Psoas muscle (tissue), 8 donors: Measurements from ENCODE around the gene TMEM108. TPM values are rescaled to one million over a fixed set of nuclear protein-coding genes. Genes with fewer than 3 reads are reported as not detected.

ENCODE experiments used
- ATAC-seq, 4 donors: fragments of 200-7000 bp; cut with Tn5 transposase; one replicate each; pipeline ENCODE4 v1.9.1; 2020; ENCODE audit warnings: moderate library complexity in 3 of 4, mild to moderate bottlenecking in 2 of 4
- DNase-seq, 2 donors: peaks; one replicate each; pipeline ENCODE4 v3.0.0-alpha.2; 2020
- H3K27ac ChIP-seq: fragments of 200-600 bp; one replicate; pipeline ENCODE4 v1.8.0; 2022
- H3K27me3 ChIP-seq, 3 donors: fragments of 200-600 bp in 1 of 3; one replicate each; pipeline versions ENCODE4 v1.6.1 to v1.8.0; 2013 to 2022; ENCODE audit warnings: low read length in 2 of 3, mild to moderate bottlenecking in 2 of 3, moderate library complexity in 1 of 3; ENCODE audit not compliant: insufficient read depth in 3 of 3
- H3K36me3 ChIP-seq, 2 donors: fragments of 200-600 bp in 1 of 2; one replicate each; pipeline versions ENCODE4 v1.6.1 to v1.8.0; 2013 to 2022; ENCODE audit warnings: low read depth in 1 of 2, mild to moderate bottlenecking in 1 of 2, moderate library complexity in 1 of 2; ENCODE audit not compliant: insufficient read depth in 1 of 2
- H3K4me1 ChIP-seq: fragments of 200-600 bp; one replicate; pipeline ENCODE4 v1.8.0; 2022
- H3K4me3 ChIP-seq: fragments of 200-600 bp; one replicate; pipeline ENCODE4 v1.8.0; 2022; ENCODE audit warnings: mild to moderate bottlenecking
- H3K9me3 ChIP-seq: fragments of 200-600 bp; one replicate; pipeline ENCODE4 v1.8.0; 2022
- WGBS, 3 donors: extraction: QIAGEN DNeasy Blood & Tissue Kit; methylation state at CpG; one replicate each; pipeline versions ENCODE4 v1.1.6 to v1.1.7; 2013; 5-methylcytosine and 5-hydroxymethylcytosine counted together
- intact Hi-C, 2 donors: fragments of 100-400 bp; cut with DNase I; formaldehyde crosslinking; loops; one replicate each; pipeline versions ENCODE4 v1.11.0 to v1.14.2; 2022
- polyA plus RNA-seq, 3 donors: library from polyadenylated mRNA; stranded (reverse); fragments of 200-250 nt; gene quantifications; one replicate each; pipeline ENCODE4 v1.2.3, GENCODE V29; 2013
- total RNA-seq, 4 donors: library from RNA; stranded (reverse); fragmentation: NEBNext Ultra II Directional in 2 of 4; extraction: Animal tissue kit (Norgen Biotek cat#: 25700) in 2 of 4; gene quantifications; one replicate each; pipeline versions ENCODE4 v1.2.1 to v1.2.4, GENCODE V29; 2021 to 2023
- TF ChIP-seq, protein P1 (sequence below): fragments of 200-600 bp; IDR thresholded peaks from one replicate; pipeline ENCODE4 v1.8.0; 2022; ENCODE audit warnings: antibody characterized with exemption
- donor health status: healthy with polysubstance abuse.
- donor health status: DM: no; HTN: no; CAD: no; lungs with moderate emphysema.
- donor health status: Bipolar disorder and iron deficiency.
- donor health status: healthy.
- donor health status: DM: yes; HTN: yes; CAD: no.
- donor health status: DM: no; HTN: no; CAD: no.
- donor health status: DM: no; HTN: no; CAD: no.
- donor health status: DM: yes; HTN: yes; CAD: no.

TMEM108 gene
- total and polyA plus RNA-seq, 7 donors, result 2.4 to 10.5 (median 6.5) TPM

DNA sequence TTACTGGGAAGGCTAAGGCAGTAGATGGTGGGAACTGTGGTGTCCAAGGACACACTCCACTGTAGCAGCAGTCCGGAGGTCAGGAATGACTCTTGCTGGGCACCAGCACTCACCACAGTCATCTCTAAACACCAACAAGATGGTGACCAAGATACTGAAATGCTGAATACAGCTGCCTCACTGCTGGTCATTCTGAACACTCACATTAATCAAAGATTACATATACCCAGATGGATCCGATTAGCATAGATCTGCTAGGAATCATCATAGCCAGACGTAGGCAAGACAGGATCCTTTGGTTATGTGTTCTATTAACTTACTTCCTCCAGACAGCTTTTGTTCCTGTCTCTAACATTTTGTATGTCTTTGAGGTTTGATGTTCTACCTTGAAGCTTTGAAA, 226.7 kb downstream of the TMEM108 start:
- WGBS, 3 donors, result 92 to 94% (median 93%) methylated on average over 3 of the region's 3 CpGs
- Histone ChIP-seq H3K9me3 (no peaks in the 10 kb centered on the region), H3K27me3 (no peaks in the 10 kb centered on the region), H3K27ac (no peak overlapping the region), H3K4me1 (no peaks in the 10 kb centered on the region), H3K4me3 (no peak overlapping the region), H3K36me3 (no peaks in the 10 kb centered on the region)
- TF ChIP-seq, protein P1, sequence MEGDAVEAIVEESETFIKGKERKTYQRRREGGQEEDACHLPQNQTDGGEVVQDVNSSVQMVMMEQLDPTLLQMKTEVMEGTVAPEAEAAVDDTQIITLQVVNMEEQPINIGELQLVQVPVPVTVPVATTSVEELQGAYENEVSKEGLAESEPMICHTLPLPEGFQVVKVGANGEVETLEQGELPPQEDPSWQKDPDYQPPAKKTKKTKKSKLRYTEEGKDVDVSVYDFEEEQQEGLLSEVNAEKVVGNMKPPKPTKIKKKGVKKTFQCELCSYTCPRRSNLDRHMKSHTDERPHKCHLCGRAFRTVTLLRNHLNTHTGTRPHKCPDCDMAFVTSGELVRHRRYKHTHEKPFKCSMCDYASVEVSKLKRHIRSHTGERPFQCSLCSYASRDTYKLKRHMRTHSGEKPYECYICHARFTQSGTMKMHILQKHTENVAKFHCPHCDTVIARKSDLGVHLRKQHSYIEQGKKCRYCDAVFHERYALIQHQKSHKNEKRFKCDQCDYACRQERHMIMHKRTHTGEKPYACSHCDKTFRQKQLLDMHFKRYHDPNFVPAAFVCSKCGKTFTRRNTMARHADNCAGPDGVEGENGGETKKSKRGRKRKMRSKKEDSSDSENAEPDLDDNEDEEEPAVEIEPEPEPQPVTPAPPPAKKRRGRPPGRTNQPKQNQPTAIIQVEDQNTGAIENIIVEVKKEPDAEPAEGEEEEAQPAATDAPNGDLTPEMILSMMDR, result no peak
- no peak for DNase-seq
- intact Hi-C loops, result no loop called here
- no peak for ATAC-seq

DNA sequence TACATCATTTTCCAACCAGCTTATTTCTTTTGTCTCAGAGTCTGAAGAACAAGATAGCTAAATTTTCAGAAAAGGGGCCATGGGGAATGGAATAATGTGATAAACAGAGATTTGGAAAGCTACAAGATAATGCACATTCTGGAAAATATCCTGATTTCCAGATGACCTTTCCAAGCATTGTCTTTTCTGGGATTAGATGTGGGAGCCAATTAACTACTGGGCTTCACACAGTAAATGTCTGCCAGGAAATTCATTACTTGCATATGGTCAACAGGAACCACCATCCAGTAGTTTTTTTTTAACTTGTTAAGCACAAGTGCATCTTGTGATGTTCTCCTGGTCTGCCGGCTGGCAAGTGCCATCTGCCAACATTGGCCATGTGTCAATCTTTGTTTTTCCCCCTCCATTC, 230.5 kb downstream of the TMEM108 start:
- TF ChIP-seq, protein P1, result no peak
- WGBS, 3 donors, result 4 to 16% (median 10%) methylated on average over 1 of the region's 1 CpG
- intact Hi-C loops, result no loop called here

DNA sequence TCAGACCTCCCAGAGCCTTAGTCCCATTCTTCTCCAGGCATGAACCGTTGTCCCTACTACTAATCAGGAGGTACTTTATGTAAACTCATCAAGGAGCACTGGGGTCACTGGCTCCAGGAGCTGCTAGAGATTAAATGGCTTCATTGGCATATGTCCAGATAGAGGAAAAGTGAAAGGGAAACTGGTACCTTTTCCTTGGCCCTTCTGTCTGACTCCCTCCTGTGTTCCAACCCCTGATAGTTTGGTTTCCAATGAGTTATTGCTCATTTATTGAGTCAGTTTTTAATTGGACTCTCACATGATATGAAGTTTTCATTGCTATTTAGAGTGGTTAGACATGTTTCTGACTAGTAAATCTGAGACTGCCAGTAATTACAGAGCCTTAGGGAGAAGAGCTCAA, 231.2 kb downstream of the TMEM108 start:
- Histone ChIP-seq H3K4me1 (no peaks in the 10 kb centered on the region), H3K36me3 (no peaks in the 10 kb centered on the region), H3K27ac (no peak overlapping the region), H3K27me3 (no peaks in the 10 kb centered on the region), H3K9me3 (no peaks in the 10 kb centered on the region), H3K4me3 (no peak overlapping the region)
- 48 to 56% (median 53%) methylated on average over 1 of the region's 1 CpG for WGBS, 3 donors
- TF ChIP-seq, protein P1, result no peak
- intact Hi-C loops, result no loop called here
- ATAC-seq, result no peak
- no peak for DNase-seq

More for the DNA sequence above, 230.5 kb downstream of the TMEM108 start:
- H3K9me3 ChIP-seq, result no peaks in the 10 kb centered on the region
- DNase-seq (no peak), ATAC-seq (no peak)
- no peaks in the 10 kb centered on the region for H3K27me3 ChIP-seq
- H3K4me3 ChIP-seq, result no peak overlapping the region
- no peak overlapping the region for H3K27ac ChIP-seq
- H3K36me3 ChIP-seq, result no peaks in the 10 kb centered on the region
- no peaks in the 10 kb centered on the region for H3K4me1 ChIP-seq

DNA sequence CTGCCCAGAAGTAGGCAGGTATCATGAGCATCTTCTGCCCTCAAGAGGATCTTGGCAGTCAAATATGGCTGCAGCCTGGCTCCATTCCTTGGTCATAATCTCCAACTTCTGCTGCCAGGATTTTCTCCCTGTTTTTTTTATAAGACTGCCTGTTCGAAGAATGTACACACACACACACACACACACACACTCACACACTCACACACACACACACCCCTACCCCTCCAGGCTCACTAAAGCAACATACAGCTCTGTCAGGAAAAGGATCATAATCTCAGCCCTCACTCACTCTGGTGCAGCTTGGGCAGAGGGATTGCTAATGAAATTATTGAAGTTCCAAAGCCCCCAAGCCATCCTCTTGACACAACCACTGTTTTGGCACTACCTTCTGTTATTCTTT, 232.4 kb downstream of the TMEM108 start:
- ATAC-seq (no peak), DNase-seq (no peak)
- TF ChIP-seq, protein P1, result no peak

DNA sequence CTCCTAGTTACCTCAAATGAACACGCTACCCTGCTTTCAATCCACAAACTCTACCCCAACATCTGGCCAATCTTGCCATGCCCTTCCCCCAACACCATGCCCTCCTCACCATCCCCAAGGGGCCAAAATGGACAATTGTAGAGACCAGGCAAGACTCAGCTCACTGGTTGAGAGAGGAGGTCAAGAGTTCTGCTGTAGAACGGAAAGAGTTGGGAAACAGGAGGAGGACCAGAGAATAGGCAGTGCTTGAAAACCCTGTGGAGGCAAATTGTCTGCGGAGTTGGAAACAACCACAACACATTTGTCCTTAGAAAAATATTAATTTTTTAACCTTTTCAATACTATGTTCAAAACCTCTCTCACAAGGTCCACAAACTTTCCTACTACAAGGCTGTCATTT, 232.9 kb downstream of the TMEM108 start:
- no peak overlapping the region for H3K27ac ChIP-seq
- ATAC-seq (no peak), DNase-seq (no peak)
- no peaks in the 10 kb centered on the region for H3K9me3 ChIP-seq
- TF ChIP-seq, protein P1, result no peak
- H3K27me3 ChIP-seq, result no peaks in the 10 kb centered on the region
- no peak overlapping the region for H3K4me3 ChIP-seq
- WGBS, 3 donors, result 86 to 88% (median 86%) methylated on average over 3 of the region's 3 CpGs
- H3K36me3 ChIP-seq, result no peaks in the 10 kb centered on the region
- H3K4me1 ChIP-seq, result no peaks in the 10 kb centered on the region
- intact Hi-C loops, result no loop called here

More for the DNA sequence above, 232.4 kb downstream of the TMEM108 start:
- 53 to 62% (median 60%) methylated on average over 1 of the region's 1 CpG for WGBS, 3 donors
- no peak overlapping the region for H3K4me3 ChIP-seq
- H3K27me3 ChIP-seq, result no peaks in the 10 kb centered on the region
- intact Hi-C loops, result no loop called here
- H3K9me3 ChIP-seq, result no peaks in the 10 kb centered on the region
- H3K27ac ChIP-seq, result no peak overlapping the region
- no peaks in the 10 kb centered on the region for H3K4me1 ChIP-seq
- H3K36me3 ChIP-seq, result no peaks in the 10 kb centered on the region
